H9 (cell line): ENCODE results near the gene APOBEC2. TPM values are rescaled to one million over a fixed set of nuclear protein-coding genes. Genes with fewer than 3 reads are reported as not detected.
A peak's percentile ranks its signal among the peaks of the same experiment; 100 is the strongest.

Experiments
- DNase-seq: peaks from one replicate; pipeline ENCODE4 v3.0.0-alpha.2; 2017
- H2AFZ ChIP-seq: one replicate; pipeline ENCODE4 v1.6.1; 2013; ENCODE audit warnings: mild to moderate bottlenecking, low read length, control low read depth, moderate library complexity
- H2AK5ac ChIP-seq: 2 replicates; pipeline ENCODE4 v1.6.1; 2013; ENCODE audit warnings: low read length, control low read depth, mixed read lengths; ENCODE audit not compliant: insufficient read length
- H2BK120ac ChIP-seq: one replicate; pipeline ENCODE4 v1.6.1; 2013; ENCODE audit warnings: low read depth, mild to moderate bottlenecking, low read length, control low read depth, inconsistent platforms; ENCODE audit not compliant: poor library complexity, severe bottlenecking
- H2BK12ac ChIP-seq: 2 replicates; pipeline ENCODE4 v1.6.1; 2013; ENCODE audit warnings: low read length, control low read depth, mixed read lengths, low read depth; ENCODE audit not compliant: insufficient read length
- H2BK15ac ChIP-seq: 2 replicates; pipeline ENCODE4 v1.6.1; 2013; ENCODE audit warnings: low read depth, low read length, control low read depth
- H2BK20ac ChIP-seq: one replicate; pipeline ENCODE4 v1.6.1; 2013; ENCODE audit warnings: low read depth, mild to moderate bottlenecking, low read length, control low read depth, inconsistent platforms; ENCODE audit not compliant: poor library complexity, severe bottlenecking
- H2BK5ac ChIP-seq: 2 replicates; pipeline ENCODE4 v1.6.1; 2013; ENCODE audit warnings: low read length, control low read depth, mixed read lengths; ENCODE audit not compliant: insufficient read length
- H3K14ac ChIP-seq: 2 replicates; pipeline ENCODE4 v1.6.1; 2013; ENCODE audit warnings: low read length, control low read depth; ENCODE audit not compliant: insufficient read depth
- H3K18ac ChIP-seq: 2 replicates; pipeline ENCODE4 v1.6.1; 2013; ENCODE audit warnings: low read depth, mild to moderate bottlenecking, mixed read lengths, low read length, control low read depth; ENCODE audit not compliant: insufficient read length
- H3K23ac ChIP-seq: 2 replicates; pipeline ENCODE4 v1.6.1; 2013; ENCODE audit warnings: low read length, control low read depth, mixed read lengths, low read depth; ENCODE audit not compliant: insufficient read length
- H3K23me2 ChIP-seq: 2 replicates; pipeline ENCODE4 v1.6.1; 2013; ENCODE audit warnings: low read depth, mild to moderate bottlenecking, mixed read lengths, low read length, control low read depth; ENCODE audit not compliant: insufficient read length, poor library complexity, severe bottlenecking
- H3K27ac ChIP-seq: 2 replicates; pipeline ENCODE4 v1.5.1; 2013; ENCODE audit warnings: low read length, control low read depth, mixed read lengths, low read depth; ENCODE audit not compliant: insufficient read length
- H3K27me3 ChIP-seq: 2 replicates; pipeline ENCODE4 v1.6.1; 2013; ENCODE audit warnings: low read length, control low read depth, inconsistent platforms; ENCODE audit not compliant: insufficient read depth
- H3K4ac ChIP-seq: 2 replicates; pipeline ENCODE4 v1.6.1; 2013; ENCODE audit warnings: low read depth, mild to moderate bottlenecking, control low read depth, inconsistent platforms, low read length, moderate library complexity
- H3K4me1 ChIP-seq: 2 replicates; pipeline ENCODE4 v1.6.1; 2013; ENCODE audit warnings: low read length, control low read depth, inconsistent platforms; ENCODE audit not compliant: insufficient read depth
- H3K4me2 ChIP-seq: 2 replicates; pipeline ENCODE4 v1.6.1; 2013; ENCODE audit warnings: low read length, control low read depth, mixed read lengths; ENCODE audit not compliant: insufficient read length, insufficient read depth
- H3K56ac ChIP-seq: 2 replicates; pipeline ENCODE4 v1.6.1; 2013; ENCODE audit warnings: low read depth, mild to moderate bottlenecking, mixed read lengths, low read length, control low read depth; ENCODE audit not compliant: insufficient read length
- H3K79me1 ChIP-seq: 2 replicates; pipeline ENCODE4 v1.6.1; 2013; ENCODE audit warnings: low read depth, mild to moderate bottlenecking, moderate library complexity, low read length, control low read depth, inconsistent platforms; ENCODE audit not compliant: insufficient read depth, poor library complexity, severe bottlenecking
- H3K79me2 ChIP-seq: 2 replicates; pipeline ENCODE4 v1.6.1; 2013; ENCODE audit warnings: low read length, control low read depth, inconsistent platforms; ENCODE audit not compliant: insufficient read depth
- H3K9ac ChIP-seq: 2 replicates; pipeline ENCODE4 v1.6.1; 2013; ENCODE audit warnings: low read length, control low read depth, mixed read lengths; ENCODE audit not compliant: insufficient read length; ENCODE audit errors: extremely low read depth
- H3K9me3 ChIP-seq: one replicate; pipeline ENCODE4 v1.6.1; 2013; ENCODE audit warnings: low read depth, low read length, inconsistent platforms; ENCODE audit not compliant: control insufficient read depth
- H3T11ph ChIP-seq: one replicate; pipeline ENCODE4 v1.6.1; 2013; ENCODE audit warnings: mild to moderate bottlenecking, low read length, control low read depth, inconsistent platforms
- H4K20me1 ChIP-seq: one replicate; pipeline ENCODE4 v1.6.1; 2013; ENCODE audit not compliant: control insufficient read depth, insufficient read length, insufficient read depth
- H4K5ac ChIP-seq: 2 replicates; pipeline ENCODE4 v1.6.1; 2013; ENCODE audit warnings: low read depth, mild to moderate bottlenecking, mixed read lengths, low read length, control low read depth; ENCODE audit not compliant: insufficient read length
- H4K8ac ChIP-seq: replicated peaks from 2 replicates; pipeline ENCODE4 v1.6.1; 2013; ENCODE audit warnings: low read length, control low read depth, mixed read lengths, low read depth; ENCODE audit not compliant: insufficient read length
- H4K91ac ChIP-seq: 2 replicates; pipeline ENCODE4 v1.6.1; 2013; ENCODE audit warnings: low read depth, mild to moderate bottlenecking, moderate library complexity, mixed read lengths, low read length, control low read depth; ENCODE audit not compliant: insufficient read length
- H3K27ac Mint-ChIP-seq, 3 experiments: 2 replicates in 2 of 3; 3 replicates in 1 of 3; pipeline ENCODE4 v1.8.0; 2020 to 2021; ENCODE audit warnings: mixed read lengths in 3 of 3, mild to moderate bottlenecking in 1 of 3, moderate library complexity in 1 of 3
- H3K27me3 Mint-ChIP-seq: 2 replicates; pipeline ENCODE4 v1.8.0; 2021; ENCODE audit warnings: low read depth, mild to moderate bottlenecking, moderate library complexity, mixed read lengths
- H3K36me3 Mint-ChIP-seq, 3 experiments: 2 replicates in 2 of 3; 3 replicates in 1 of 3; pipeline ENCODE4 v1.8.0; 2020 to 2021; ENCODE audit warnings: low read depth in 3 of 3, mixed read lengths in 3 of 3; ENCODE audit not compliant: insufficient read depth in 1 of 3
- H3K4me1 Mint-ChIP-seq, 2 experiments: 2 replicates each; pipeline ENCODE4 v1.8.0; 2020; ENCODE audit warnings: mixed read lengths in 2 of 2
- H3K4me3 Mint-ChIP-seq, 2 experiments: 2 replicates in 1 of 2; 3 replicates in 1 of 2; pipeline ENCODE4 v1.8.0; 2020 to 2021; ENCODE audit warnings: mild to moderate bottlenecking in 2 of 2, mixed read lengths in 2 of 2, moderate library complexity in 1 of 2
- H3K9me3 Mint-ChIP-seq, 2 experiments: 2 replicates in 1 of 2; 3 replicates in 1 of 2; pipeline ENCODE4 v1.8.0; 2020; ENCODE audit warnings: mild to moderate bottlenecking in 2 of 2, mixed read lengths in 2 of 2, moderate library complexity in 1 of 2
- CTCF ChIP-seq: fragments of 200-600 bp; sonication (generic); conservative IDR thresholded peaks from 3 replicates; pipeline ENCODE4 v1.8.0; 2021; ENCODE audit warnings: antibody characterized with exemption, mild to moderate bottlenecking
- WGBS: extraction: QIAGEN DNeasy Blood & Tissue Kit; methylation state at CpG from one replicate; pipeline ENCODE4 v1.1.7; 2013; ENCODE audit warnings: missing lambda C conversion rate, low lambda C conversion rate, mixed read lengths; ENCODE audit not compliant: insufficient read length; ENCODE audit errors: extremely low coverage; 5-methylcytosine and 5-hydroxymethylcytosine counted together
- total RNA-seq: library from RNA; stranded (reverse); gene quantifications from 2 replicates; pipeline ENCODE4 v1.2.1, GENCODE V29; 2021

APOBEC2 gene
- total RNA-seq, 1 experiment from 2014 or later, result not detected

DNA sequence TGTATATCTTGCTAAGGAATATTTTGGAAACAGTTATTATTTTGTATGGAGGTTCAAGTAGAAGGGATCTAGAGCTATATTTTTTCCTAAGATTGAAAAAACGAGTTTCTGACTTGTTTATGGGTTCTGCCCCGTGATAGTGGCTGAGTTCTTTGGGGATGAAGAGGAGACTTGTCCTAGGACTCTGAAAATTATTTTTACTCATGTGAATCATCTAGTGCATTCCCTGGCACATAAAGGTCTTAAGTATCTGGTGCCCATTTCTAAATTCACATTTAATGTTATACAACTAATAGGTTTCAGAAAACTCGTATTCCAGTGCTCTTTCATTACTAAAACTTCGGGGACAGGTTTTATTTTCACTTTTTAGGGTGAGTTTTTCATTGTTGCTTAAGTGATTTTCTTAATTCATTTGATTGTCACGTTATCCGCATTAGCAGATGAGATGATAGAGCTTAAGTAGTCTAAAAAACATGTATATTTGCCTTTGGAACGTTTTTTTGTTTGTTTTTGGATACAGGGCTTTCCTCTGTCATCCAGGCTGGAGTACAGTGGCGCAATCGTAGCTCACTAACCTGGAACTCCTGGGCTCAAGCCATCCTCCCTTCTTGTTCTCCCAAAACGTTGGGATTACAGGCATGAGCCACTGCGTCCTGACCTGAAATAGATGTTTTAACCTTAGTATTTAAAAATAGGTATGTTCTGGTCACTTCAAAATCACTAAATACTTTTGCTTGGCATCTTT, 21.9 kb downstream of the APOBEC2 start:
- no peak overlapping the region for H2BK15ac ChIP-seq
- peaks cover 5% of the 10 kb centered on the region for H3K79me1 ChIP-seq
- H4K20me1 ChIP-seq, result no peaks in the 10 kb centered on the region
- no peak overlapping the region for H2AK5ac ChIP-seq
- WGBS, result no CpG with 5 or more reads among the region's 11 CpGs
- no peak overlapping the region for H3K14ac ChIP-seq
- Mint-ChIP-seq H3K27me3 (no peaks in the 10 kb centered on the region), H3K4me3 (peak overlapping the region; percentile 91 to 92), H3K27ac (peak overlapping the region in 2 of 3 experiments; percentile 1 to 92; a peak in 4 of 7 replicates), H3K36me3 (peaks cover 7 to 36% (median 21%) of the 10 kb centered on the region in 3 experiments; a peak in 6 of 7 replicates), H3K4me1 (peaks cover 35 to 38% of the 10 kb centered on the region in 2 experiments), H3K9me3 (no peaks in the 10 kb centered on the region; a peak in 1 of 5 replicates)
- no peaks in the 10 kb centered on the region for H3K27me3 ChIP-seq
- H3K18ac ChIP-seq, result no peak overlapping the region
- no peak overlapping the region for H3K23ac ChIP-seq
- H2BK20ac ChIP-seq, result no peak overlapping the region
- no peak overlapping the region for H2BK120ac ChIP-seq
- H3K4me2 ChIP-seq, result peak overlapping the region; percentile 100
- TF ChIP-seq CTCF, result no peak
- H3K9me3 ChIP-seq, result no peaks in the 10 kb centered on the region
- no peak overlapping the region for H2AFZ ChIP-seq
- peaks cover 41% of the 10 kb centered on the region for H3K79me2 ChIP-seq
- no peak overlapping the region for H3K56ac ChIP-seq
- H3K4ac ChIP-seq, result no peak overlapping the region
- no peak overlapping the region for H2BK12ac ChIP-seq
- H3K23me2 ChIP-seq, result peaks cover 9% of the 10 kb centered on the region
- no peak overlapping the region for H3K27ac ChIP-seq
- no peak overlapping the region for H4K5ac ChIP-seq
- H3T11ph ChIP-seq, result no peak overlapping the region
- H4K91ac ChIP-seq, result no peak overlapping the region
- DNase-seq, result no peak
- H4K8ac ChIP-seq, result no peak overlapping the region
- no peak overlapping the region for H3K9ac ChIP-seq
- H2BK5ac ChIP-seq, result no peak overlapping the region
- no peaks in the 10 kb centered on the region for H3K4me1 ChIP-seq
